Thoracic aorta (tissue), 2 donors: ENCODE measurements around the gene CNKSR1. TPM values are rescaled to one million over a fixed set of nuclear protein-coding genes. Genes with fewer than 3 reads are reported as not detected.

Experiments
- ATAC-seq: fragments of 150-250 bp; one replicate; pipeline ENCODE4 v1.8.0; 2017; ENCODE audit warnings: low read depth; ENCODE audit not compliant: insufficient number of reproducible peaks, low FRiP score
- DNase-seq: peaks from one replicate; pipeline ENCODE4 v3.0.0-alpha.2; 2020; ENCODE audit warnings: low spot score
- H3K27ac ChIP-seq, 2 donors: fragments of 200-600 bp; sonication (generic); 1 replicate in 1 of 2; 2 replicates in 1 of 2; pipeline ENCODE4 v1.5.1; 2016; ENCODE audit warnings: mild to moderate bottlenecking in 2 of 2, moderate library complexity in 2 of 2
- H3K27me3 ChIP-seq: fragments of 200-600 bp; sonication (generic); replicated peaks from 2 replicates; pipeline ENCODE4 v1.6.0; 2016; ENCODE audit warnings: mild to moderate bottlenecking; ENCODE audit not compliant: insufficient read depth
- H3K36me3 ChIP-seq: fragments of 200-600 bp; sonication (generic); one replicate; pipeline ENCODE4 v1.5.1; 2016
- H3K4me1 ChIP-seq, 2 donors: fragments of 200-600 bp; sonication (generic); 1 replicate in 1 of 2; 2 replicates in 1 of 2; pipeline versions ENCODE4 v1.5.1 to v1.6.0; 2016; ENCODE audit warnings: low read depth in 2 of 2, mild to moderate bottlenecking in 1 of 2; ENCODE audit not compliant: control insufficient read depth in 1 of 2
- H3K4me3 ChIP-seq: fragments of 200-600 bp; sonication (generic); 2 replicates; pipeline ENCODE4 v1.5.1; 2016; ENCODE audit warnings: mild to moderate bottlenecking
- H3K9me3 ChIP-seq: fragments of 200-600 bp; sonication (generic); 2 replicates; pipeline ENCODE4 v1.5.1; 2016
- CTCF ChIP-seq: fragments of 200-600 bp; sonication (generic); IDR thresholded peaks from one replicate; pipeline ENCODE4 v1.5.1; 2019; ENCODE audit warnings: antibody characterized with exemption
- total RNA-seq, 2 donors: library from RNA; depleted of rRNA; stranded (reverse); fragments of >200 nt; gene quantifications; one replicate each; pipeline versions ENCODE4 v1.1.0 to v1.2.3, GENCODE V29; 2016

The CNKSR1 gene
- total RNA-seq, 2 donors from 2014 or later, result 5.8 to 17.5 TPM

GRCh38 chr1:26187882-26188281 lies 10.6 kb downstream of the CNKSR1 start:
- Histone ChIP-seq H3K9me3 (no peaks in the 10 kb centered on the region), H3K4me3 (no peak overlapping the region), H3K27ac (no peak overlapping the region), H3K27me3 (no peaks in the 10 kb centered on the region), H3K36me3 (no peaks in the 10 kb centered on the region), H3K4me1 (no peaks in the 10 kb centered on the region)
- DNase-seq (no peak), ATAC-seq (no peak)
- no peak for TF ChIP-seq CTCF

DNA sequence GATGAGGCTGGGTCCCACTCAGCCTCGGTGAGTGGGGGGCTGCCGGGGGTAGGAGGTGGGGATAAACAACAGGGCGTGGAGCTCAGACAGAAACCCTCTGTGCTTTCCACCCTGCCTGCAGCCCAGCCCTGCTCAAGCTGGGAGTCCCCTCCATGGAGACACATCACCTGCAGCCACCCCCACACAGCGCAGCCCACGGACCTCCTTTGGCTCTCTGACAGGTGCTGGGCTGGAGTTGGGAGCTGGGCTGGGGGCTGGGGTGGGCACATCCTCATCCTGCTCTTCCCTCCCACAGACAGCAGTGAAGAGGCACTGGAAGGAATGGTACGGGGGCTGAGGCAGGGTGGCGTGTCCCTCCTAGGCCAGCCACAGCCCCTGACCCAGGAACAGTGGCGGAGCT lies 11.2 kb downstream of the CNKSR1 start:
- Histone ChIP-seq H3K27me3 (no peaks in the 10 kb centered on the region), H3K36me3 (no peaks in the 10 kb centered on the region), H3K4me3 (no peak overlapping the region), H3K4me1 (no peaks in the 10 kb centered on the region), H3K27ac (no peak overlapping the region), H3K9me3 (no peaks in the 10 kb centered on the region)
- no peak for ATAC-seq
- no peak for DNase-seq
- TF ChIP-seq CTCF, result no peak

DNA sequence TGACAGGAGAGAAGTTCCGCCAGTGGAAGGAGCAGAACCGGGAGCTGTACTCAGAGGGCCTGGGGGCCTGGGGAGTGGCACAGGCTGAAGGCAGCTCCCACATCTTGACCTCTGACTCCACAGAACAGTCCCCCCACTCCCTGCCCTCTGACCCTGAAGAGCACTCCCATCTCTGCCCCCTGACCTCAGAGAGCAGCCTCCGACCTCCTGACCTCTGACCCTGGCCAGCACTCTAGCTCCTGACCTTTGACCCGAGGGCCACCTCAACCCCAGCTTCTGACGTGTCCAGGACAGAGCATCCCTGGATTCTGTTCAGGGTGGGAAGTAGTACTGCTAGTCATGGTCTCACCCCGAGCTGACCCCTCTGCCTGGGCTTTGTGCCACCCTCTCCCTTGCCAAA lies 12.0 kb downstream of the CNKSR1 start:
- TF ChIP-seq CTCF, result no peak
- Histone ChIP-seq H3K4me3 (no peak overlapping the region), H3K9me3 (no peaks in the 10 kb centered on the region), H3K27me3 (no peaks in the 10 kb centered on the region), H3K4me1 (no peaks in the 10 kb centered on the region), H3K36me3 (no peaks in the 10 kb centered on the region), H3K27ac (no peak overlapping the region)
- DNase-seq (no peak), ATAC-seq (no peak)

DNA sequence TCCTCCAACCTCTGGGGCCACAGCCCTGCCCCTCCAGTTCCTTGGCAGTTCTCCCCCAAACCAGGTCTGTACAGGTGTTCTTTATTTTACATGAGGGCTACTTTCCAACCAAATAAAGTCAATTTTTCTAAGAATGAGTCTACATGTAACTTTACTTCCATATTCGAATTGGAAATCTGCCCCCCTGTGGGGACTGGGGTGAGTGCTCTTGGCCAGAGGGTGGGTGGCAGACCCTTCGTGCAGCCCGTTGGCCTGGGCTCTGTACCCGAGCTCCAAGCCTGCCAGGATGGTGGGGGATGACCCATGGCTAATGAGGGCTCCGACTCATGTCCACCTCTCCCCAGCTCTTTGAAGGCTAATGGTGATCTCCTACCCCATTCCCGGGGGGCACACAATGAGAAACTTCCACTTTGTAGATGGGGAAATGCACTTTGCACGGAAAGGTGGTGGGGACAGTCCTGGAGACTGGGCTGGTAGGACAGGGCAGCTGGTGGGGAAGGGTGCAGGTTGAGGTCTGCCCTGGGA lies 12.5 kb downstream of the CNKSR1 start:
- H3K27ac ChIP-seq, result no peak overlapping the region

GRCh38 chr1:26190373-26190987 lies 13.2 kb downstream of the CNKSR1 start, which contains the start of gene CATSPER4:
Gene CATSPER4 (plus strand): TSS chr1:26190602. CDS start chr1:26190628, 26 bp downstream.
- no peaks in the 10 kb centered on the region for H3K4me1 ChIP-seq
- H3K27me3 ChIP-seq, result no peaks in the 10 kb centered on the region
- no peaks in the 10 kb centered on the region for H3K9me3 ChIP-seq
- TF ChIP-seq CTCF, result no peak
- no peak for ATAC-seq
- no peak for DNase-seq
- H3K36me3 ChIP-seq, result no peaks in the 10 kb centered on the region
- no peak within 1 kb of the TSS for H3K27ac ChIP-seq
- no peak within 1 kb of the TSS for H3K4me3 ChIP-seq

More for the DNA sequence above, 12.5 kb downstream of the CNKSR1 start:
- Histone ChIP-seq H3K4me1 (no peaks in the 10 kb centered on the region), H3K36me3 (no peaks in the 10 kb centered on the region), H3K27me3 (no peaks in the 10 kb centered on the region), H3K4me3 (no peak overlapping the region), H3K9me3 (no peaks in the 10 kb centered on the region)
- no peak for TF ChIP-seq CTCF
- ATAC-seq, result no peak
- no peak for DNase-seq
